K562 (cell line): Measurements from ENCODE around the gene REM2. TPM values are rescaled to one million over a fixed set of nuclear protein-coding genes. Genes with fewer than 3 reads are reported as not detected.

Experiments used
- ESRRB ChIP-seq: fragments of 250-450 bp; sonication (Bioruptor Pico); IDR thresholded peaks from 2 replicates; pipeline ENCODE4 v1.5.0; 2020; ENCODE audit warnings: mild to moderate bottlenecking, moderate library complexity, borderline replicate concordance
- ETV5 ChIP-seq: sonication (generic); formaldehyde crosslinking; IDR thresholded peaks from 2 replicates; pipeline ENCODE4 v1.4.0; 2020; ENCODE audit warnings: low read depth, mild to moderate bottlenecking, missing genetic modification reagents
- FOXP1 ChIP-seq: sonication (generic); formaldehyde crosslinking; IDR thresholded peaks from 2 replicates; pipeline ENCODE4 v1.8.0; 2022; ENCODE audit warnings: mild to moderate bottlenecking, missing genetic modification reagents
- FOXP4 ChIP-seq: sonication (generic); formaldehyde crosslinking; IDR thresholded peaks from 2 replicates; pipeline ENCODE4 v1.8.0; 2022; ENCODE audit warnings: mild to moderate bottlenecking, missing genetic modification reagents, borderline replicate concordance
- IRF9 ChIP-seq: fragments of 450-650 bp; IDR thresholded peaks from 2 replicates; pipeline ENCODE4 v1.6.1; 2016; ENCODE audit warnings: missing biosample characterization, missing genetic modification characterization
- LEF1 ChIP-seq: fragments of 450-650 bp; IDR thresholded peaks from 2 replicates; pipeline ENCODE4 v1.6.1; 2016; ENCODE audit warnings: mild to moderate bottlenecking
- MBD2 ChIP-seq: sonication (generic); IDR thresholded peaks from 2 replicates; pipeline ENCODE4 v1.6.1; 2016; ENCODE audit warnings: low read depth, borderline replicate concordance
- MCM5 ChIP-seq: fragments of 450-650 bp; IDR thresholded peaks from 2 replicates; pipeline ENCODE4 v1.6.1; 2016; ENCODE audit warnings: low read depth
- MYC ChIP-seq, 2 experiments: fragments of 250-450 bp in 1 of 2; sonication (Bioruptor Pico) in 1 of 2; IDR thresholded peaks; 2 replicates each; pipeline versions ENCODE4 v1.5.1 to v1.6.1; 2012 to 2021; ENCODE audit warnings: low read depth in 2 of 2, borderline replicate concordance in 1 of 2, improper control_type of control experiment in 1 of 2, low read length in 1 of 2, mild to moderate bottlenecking in 1 of 2, moderate library complexity in 1 of 2
- PCBP1 ChIP-seq: fragments of 200-400 bp; formaldehyde crosslinking; IDR thresholded peaks from 2 replicates; pipeline ENCODE4 v1.6.1; 2018; ENCODE audit warnings: mild to moderate bottlenecking, low read depth, low read length; ENCODE audit not compliant: poor library complexity, severe bottlenecking
- RBM22 ChIP-seq: fragments of 200-400 bp; formaldehyde crosslinking; IDR thresholded peaks from 2 replicates; pipeline ENCODE4 v1.6.1; 2018; ENCODE audit warnings: low read length, low read depth; ENCODE audit not compliant: poor library complexity, severe bottlenecking
- TAF1 ChIP-seq: IDR thresholded peaks from 2 replicates; pipeline ENCODE4 v1.6.1; 2011; ENCODE audit warnings: mild to moderate bottlenecking, low read length, moderate library complexity; ENCODE audit not compliant: insufficient read depth, control insufficient read depth, severe bottlenecking; ENCODE audit errors: extremely low read depth
- polyA plus RNA-seq, 8 experiments: library from polyadenylated mRNA; depleted of rRNA in 4 of 8; stranded (reverse) in 5 of 8; unstranded in 3 of 8; fragments of >200 nt; fragmentation: Nextera tagmentation in 2 of 8; fragmentation: Illumina TruSeq in 1 of 8; extraction: Ambion mirVana in 2 of 8; extraction: Trizol in 1 of 8; gene quantifications; 2 replicates each; pipeline versions ENCODE4 v1.2.1 to v1.2.3, GENCODE V29; 2011 to 2014; ENCODE audit warnings: inconsistent platforms in 1 of 8, missing spikeins in 1 of 8
- total RNA-seq, 7 experiments: library from RNA; depleted of rRNA in 6 of 7; stranded (reverse); fragments of >200 nt in 6 of 7; fragmentation: Illumina TruSeq in 2 of 7; extraction: Trizol in 2 of 7; gene quantifications; 2 replicates each; pipeline versions ENCODE4 v1.2.1 to v1.2.3, GENCODE V29; 2011 to 2021; ENCODE audit warnings: low replicate concordance in 1 of 7
- TF ChIP-seq, protein P1 (sequence below): sonication (generic); formaldehyde crosslinking; IDR thresholded peaks from 2 replicates; pipeline ENCODE4 v1.8.0; 2022; ENCODE audit warnings: missing genetic modification reagents, mild to moderate bottlenecking, borderline replicate concordance
- TF ChIP-seq, protein P2 (sequence below): fragments of 450-650 bp; formaldehyde crosslinking; IDR thresholded peaks from 2 replicates; pipeline ENCODE4 v1.4.0; 2020; ENCODE audit warnings: mild to moderate bottlenecking, moderate library complexity
- TF ChIP-seq, protein P3 (sequence below): fragments of 250-450 bp; sonication (Bioruptor Pico); IDR thresholded peaks from 2 replicates; pipeline ENCODE4 v1.9.0; 2021; ENCODE audit warnings: mild to moderate bottlenecking

REM2 gene
- total and polyA plus RNA-seq, 9 of the 15 experiments (the other 6 are each of a cell fraction or from before 2014, with no cell fraction given) = 0.18 to 1.0 (median 0.38) TPM

- TF ChIP-seq, protein P1, sequence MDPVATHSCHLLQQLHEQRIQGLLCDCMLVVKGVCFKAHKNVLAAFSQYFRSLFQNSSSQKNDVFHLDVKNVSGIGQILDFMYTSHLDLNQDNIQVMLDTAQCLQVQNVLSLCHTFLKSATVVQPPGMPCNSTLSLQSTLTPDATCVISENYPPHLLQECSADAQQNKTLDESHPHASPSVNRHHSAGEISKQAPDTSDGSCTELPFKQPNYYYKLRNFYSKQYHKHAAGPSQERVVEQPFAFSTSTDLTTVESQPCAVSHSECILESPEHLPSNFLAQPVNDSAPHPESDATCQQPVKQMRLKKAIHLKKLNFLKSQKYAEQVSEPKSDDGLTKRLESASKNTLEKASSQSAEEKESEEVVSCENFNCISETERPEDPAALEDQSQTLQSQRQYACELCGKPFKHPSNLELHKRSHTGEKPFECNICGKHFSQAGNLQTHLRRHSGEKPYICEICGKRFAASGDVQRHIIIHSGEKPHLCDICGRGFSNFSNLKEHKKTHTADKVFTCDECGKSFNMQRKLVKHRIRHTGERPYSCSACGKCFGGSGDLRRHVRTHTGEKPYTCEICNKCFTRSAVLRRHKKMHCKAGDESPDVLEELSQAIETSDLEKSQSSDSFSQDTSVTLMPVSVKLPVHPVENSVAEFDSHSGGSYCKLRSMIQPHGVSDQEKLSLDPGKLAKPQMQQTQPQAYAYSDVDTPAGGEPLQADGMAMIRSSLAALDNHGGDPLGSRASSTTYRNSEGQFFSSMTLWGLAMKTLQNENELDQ (CRISPR knock-in tag) = 0 out of 2 replicates have a peak, but pooled peaks have one; percentile 54
- no peak for TF ChIP-seq ESRRB (CRISPR knock-in tag)
- peak; percentile 99 for TF ChIP-seq RBM22
- peak; percentile 43 for TF ChIP-seq PCBP1
- no peak for TF ChIP-seq IRF9 (tag)
- peak; percentile 1 for TF ChIP-seq TAF1
- no peak for TF ChIP-seq MCM5
- TF ChIP-seq FOXP1 = peak; percentile 78; the same call in 1 of the 2 replicates
- no peak for TF ChIP-seq LEF1
- peak; percentile 85; the same call in 1 of the 2 replicates for TF ChIP-seq FOXP4
- peak; percentile 32; the same call in 1 of the 2 replicates for TF ChIP-seq MBD2
- TF ChIP-seq, protein P2, sequence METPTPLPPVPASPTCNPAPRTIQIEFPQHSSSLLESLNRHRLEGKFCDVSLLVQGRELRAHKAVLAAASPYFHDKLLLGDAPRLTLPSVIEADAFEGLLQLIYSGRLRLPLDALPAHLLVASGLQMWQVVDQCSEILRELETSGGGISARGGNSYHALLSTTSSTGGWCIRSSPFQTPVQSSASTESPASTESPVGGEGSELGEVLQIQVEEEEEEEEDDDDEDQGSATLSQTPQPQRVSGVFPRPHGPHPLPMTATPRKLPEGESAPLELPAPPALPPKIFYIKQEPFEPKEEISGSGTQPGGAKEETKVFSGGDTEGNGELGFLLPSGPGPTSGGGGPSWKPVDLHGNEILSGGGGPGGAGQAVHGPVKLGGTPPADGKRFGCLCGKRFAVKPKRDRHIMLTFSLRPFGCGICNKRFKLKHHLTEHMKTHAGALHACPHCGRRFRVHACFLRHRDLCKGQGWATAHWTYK (CRISPR knock-in tag) = no peak
- TF ChIP-seq ETV5 (CRISPR knock-in tag) = peak; percentile 70
- TF ChIP-seq, protein P3, sequence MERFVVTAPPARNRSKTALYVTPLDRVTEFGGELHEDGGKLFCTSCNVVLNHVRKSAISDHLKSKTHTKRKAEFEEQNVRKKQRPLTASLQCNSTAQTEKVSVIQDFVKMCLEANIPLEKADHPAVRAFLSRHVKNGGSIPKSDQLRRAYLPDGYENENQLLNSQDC (CRISPR knock-in tag) = peak; percentile 69; the same call in 1 of the 2 replicates
- peak; percentile 66 for TF ChIP-seq MYC (IDR thresholded peaks at IDR 0.05; ENCODE audit: low read depth, low read length)
- no peak for TF ChIP-seq MYC (CRISPR knock-in tag; IDR thresholded peaks at IDR 0.05; ENCODE audit: borderline replicate concordance, low read depth)
Measured at GRCh38 chr14:22886500-22887259, 3.7 kb downstream of the REM2 start (continued).
